MG63 (cell line): Measurements from ENCODE around the gene SLC22A14. TPM values are rescaled to one million over a fixed set of nuclear protein-coding genes. Genes with fewer than 3 reads are reported as not detected.

ENCODE experiments used
- DNase-seq: peaks from one replicate; pipeline ENCODE4 v3.0.0-alpha.2; 2020
- H3K27me3 ChIP-seq: fragments of 250-450 bp; sonication (Bioruptor Pico); 2 replicates; pipeline ENCODE4 v1.5.1; 2020; ENCODE audit warnings: mild to moderate bottlenecking, moderate library complexity
- H3K36me3 ChIP-seq: fragments of 250-450 bp; sonication (Bioruptor Pico); 2 replicates; pipeline ENCODE4 v1.5.1; 2020; ENCODE audit warnings: mild to moderate bottlenecking, moderate library complexity
- H3K4me3 ChIP-seq: fragments of 250-450 bp; sonication (Bioruptor Pico); 2 replicates; pipeline ENCODE4 v1.5.1; 2020; ENCODE audit warnings: mild to moderate bottlenecking, moderate library complexity
- H3K9me3 ChIP-seq: fragments of 250-450 bp; sonication (Bioruptor Pico); 2 replicates; pipeline ENCODE4 v1.5.1; 2020; ENCODE audit warnings: mild to moderate bottlenecking, moderate library complexity
- total RNA-seq: library from RNA; depleted of rRNA; stranded (reverse); fragments of >200 nt; shearing (Covaris generic); gene quantifications from 2 replicates; pipeline ENCODE4 v1.2.3, GENCODE V29; 2014; ENCODE audit warnings: low replicate concordance

Gene SLC22A14
- total RNA-seq, 1 experiment from 2014 or later, result not detected

DNA sequence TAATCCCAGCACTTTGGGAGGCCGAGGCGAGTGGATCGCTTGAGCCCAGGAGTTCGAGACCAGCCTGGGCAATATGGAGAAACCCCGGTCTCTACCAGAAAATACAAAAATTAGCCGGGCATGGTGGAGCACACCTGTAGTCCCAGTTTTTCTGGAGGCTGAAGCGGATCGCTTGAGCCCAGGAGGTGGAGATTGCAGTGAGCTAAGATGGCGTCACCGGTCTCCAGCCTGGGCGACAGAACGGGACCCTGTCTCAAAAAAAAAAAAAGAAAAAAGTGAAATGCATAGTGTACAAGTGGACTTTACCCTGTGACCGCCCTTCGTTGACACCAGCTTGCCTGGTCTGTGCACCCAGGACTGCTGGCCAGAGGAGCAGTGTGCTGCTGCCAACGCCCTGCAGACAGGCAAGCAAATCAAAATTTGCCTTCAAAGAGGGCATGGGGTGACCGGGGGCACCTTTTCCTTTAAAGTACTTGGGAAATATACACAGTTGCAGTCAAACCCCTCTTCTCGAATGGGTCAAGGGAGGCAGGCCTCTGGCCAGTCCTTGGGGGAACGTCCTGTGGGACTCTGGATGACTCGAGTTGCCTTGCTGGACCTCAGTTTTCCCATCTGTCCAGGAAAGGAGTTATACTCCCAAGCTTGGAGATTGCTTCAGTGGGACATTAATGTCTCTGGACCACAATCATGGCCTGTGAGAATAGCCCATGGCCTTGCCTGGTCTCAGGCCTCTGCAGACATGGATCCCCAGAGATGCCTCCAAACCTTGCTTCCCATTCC, 65.5 kb downstream of the SLC22A14 start:
- Histone ChIP-seq H3K9me3 (no peaks in the 10 kb centered on the region), H3K27me3 (no peaks in the 10 kb centered on the region), H3K36me3 (peaks cover 2% of the 10 kb centered on the region; the same call in 1 of the 2 replicates), H3K4me3 (peak overlapping the region; percentile 66)
- no peak for DNase-seq

DNA sequence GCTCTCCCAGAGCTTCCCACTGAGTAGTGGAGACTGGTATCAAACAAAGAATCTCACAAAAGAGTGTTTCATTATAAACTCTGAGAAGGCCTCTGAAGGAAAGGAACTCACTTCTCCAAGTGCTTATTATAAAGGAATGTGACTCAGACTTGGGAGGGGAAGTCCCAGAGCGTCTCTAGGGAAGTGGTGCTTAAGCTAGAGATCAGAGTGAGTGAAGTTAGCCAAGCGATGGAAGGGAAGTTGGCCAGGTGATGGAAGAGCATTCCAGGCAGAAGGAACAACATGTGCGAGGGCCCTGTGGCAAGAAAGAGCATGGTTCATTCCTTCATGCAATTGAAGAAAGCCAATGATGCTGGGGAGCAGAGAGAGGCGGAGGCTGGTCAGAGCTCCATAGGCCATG, 66.8 kb downstream of the SLC22A14 start:
- no peaks in the 10 kb centered on the region for H3K9me3 ChIP-seq

DNA sequence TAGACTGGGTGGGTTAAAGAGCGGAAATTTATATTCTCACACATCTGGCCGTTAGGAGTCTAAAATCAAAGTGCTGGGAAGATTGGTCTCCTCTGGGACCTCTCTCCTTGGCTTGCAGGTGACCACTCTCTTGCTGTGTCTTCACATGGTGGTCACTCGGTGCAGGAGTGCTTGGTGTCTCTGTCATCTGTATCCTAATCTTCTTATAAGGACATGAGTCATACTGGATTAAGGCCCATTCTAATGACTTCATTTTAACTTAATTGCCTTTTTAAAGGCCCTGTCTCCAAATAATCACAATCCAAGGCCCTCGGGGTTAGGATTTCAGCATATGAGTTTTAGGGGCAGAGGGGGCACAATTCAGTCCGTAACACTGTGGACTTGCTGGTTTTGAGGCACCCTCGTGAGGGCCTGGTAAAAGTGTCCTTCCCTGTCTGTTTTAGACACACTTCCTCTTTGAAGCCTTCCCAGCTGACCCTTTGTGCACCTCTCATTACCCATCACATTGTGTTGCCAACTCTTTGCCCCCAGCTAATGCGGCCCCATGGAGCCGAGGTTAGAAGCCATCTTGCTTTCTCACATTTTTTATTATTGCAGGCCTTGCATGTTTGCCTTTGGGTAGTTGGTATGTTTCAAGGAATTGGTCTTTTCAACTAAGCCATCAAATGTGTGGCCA, 67.7 kb downstream of the SLC22A14 start:
- no peaks in the 10 kb centered on the region for H3K27me3 ChIP-seq
- DNase-seq, result no peak
- H3K4me3 ChIP-seq, result no peak overlapping the region
- H3K9me3 ChIP-seq, result no peaks in the 10 kb centered on the region
- H3K36me3 ChIP-seq, result peaks cover 2% of the 10 kb centered on the region; the same call in 1 of the 2 replicates

More for the DNA sequence above, 66.8 kb downstream of the SLC22A14 start:
- Histone ChIP-seq H3K4me3 (no peak overlapping the region), H3K27me3 (no peaks in the 10 kb centered on the region), H3K36me3 (peaks cover 2% of the 10 kb centered on the region; the same call in 1 of the 2 replicates)
- no peak for DNase-seq

DNA sequence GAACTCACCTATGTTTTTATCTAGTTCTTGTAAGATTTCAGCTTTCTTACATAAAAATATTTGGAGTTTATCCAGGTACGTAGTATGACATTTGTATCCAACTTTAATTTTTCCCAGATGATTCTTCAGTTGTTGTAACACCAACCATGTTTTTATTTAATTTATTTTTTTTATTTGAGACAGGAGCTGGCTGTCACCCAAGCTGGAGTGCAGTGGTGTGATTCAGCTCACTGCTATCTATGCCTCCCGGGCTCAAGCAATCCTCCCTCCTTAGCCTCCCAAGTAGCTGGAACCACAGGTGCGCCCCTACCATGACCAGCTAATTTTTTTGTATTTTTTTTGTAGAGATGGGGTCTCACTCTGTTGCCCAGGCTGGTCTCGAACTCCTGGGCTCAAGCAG, 71.1 kb downstream of the SLC22A14 start:
- no peaks in the 10 kb centered on the region for H3K9me3 ChIP-seq
- H3K27me3 ChIP-seq, result no peaks in the 10 kb centered on the region
- no peak overlapping the region for H3K4me3 ChIP-seq
- no peak for DNase-seq
- H3K36me3 ChIP-seq, result peaks cover 2% of the 10 kb centered on the region; the same call in 1 of the 2 replicates

DNA sequence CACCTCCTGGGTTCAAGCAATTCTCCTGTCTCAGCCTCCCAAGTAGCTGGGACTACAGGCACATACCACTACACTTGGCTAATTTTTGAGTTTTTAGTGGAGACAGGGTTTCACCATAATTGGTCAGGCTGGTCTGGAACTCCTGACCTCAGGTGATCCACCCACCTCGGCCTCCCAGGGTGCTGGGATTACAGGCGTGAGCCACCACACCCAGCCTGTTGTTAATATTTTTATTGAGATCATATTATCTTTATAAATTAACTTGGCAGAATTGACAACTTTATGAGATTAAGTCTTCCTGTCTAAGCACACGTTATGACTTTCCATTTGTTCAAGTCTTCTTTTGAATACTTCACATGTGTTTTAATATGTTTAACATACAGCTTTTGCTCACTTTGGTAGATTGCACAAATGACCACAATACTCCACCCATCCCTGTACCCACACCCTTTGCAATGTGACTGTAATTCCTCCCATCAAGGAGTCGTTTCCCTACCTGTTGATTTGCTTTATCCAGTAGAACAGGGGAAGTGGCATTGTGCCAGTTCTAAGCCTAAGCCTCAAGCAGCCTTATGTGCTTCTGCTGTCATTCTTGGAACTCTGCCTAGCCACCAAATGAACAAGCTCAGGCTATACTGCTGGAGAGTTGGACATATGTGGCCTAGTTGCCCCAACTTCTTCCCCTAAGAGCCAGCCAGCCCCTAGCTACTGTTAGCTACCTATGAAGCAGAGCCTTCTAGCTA, 72.7 kb downstream of the SLC22A14 start:
- H3K4me3 ChIP-seq, result no peak overlapping the region
- H3K36me3 ChIP-seq, result peaks cover 2% of the 10 kb centered on the region; the same call in 1 of the 2 replicates
- no peaks in the 10 kb centered on the region for H3K27me3 ChIP-seq
- no peak for DNase-seq
- H3K9me3 ChIP-seq, result no peaks in the 10 kb centered on the region

- H3K27me3 ChIP-seq, result no peaks in the 10 kb centered on the region
- no peak overlapping the region for H3K4me3 ChIP-seq
- H3K36me3 ChIP-seq, result no peaks in the 10 kb centered on the region
- no peaks in the 10 kb centered on the region for H3K9me3 ChIP-seq
- no peak for DNase-seq
Observed at GRCh38 chr3:38359038-38359437, 76.9 kb downstream of the SLC22A14 start.

GRCh38 chr3:38360345-38360744, 78.3 kb downstream of the SLC22A14 start:
- Histone ChIP-seq H3K36me3 (no peaks in the 10 kb centered on the region), H3K4me3 (no peak overlapping the region), H3K9me3 (no peaks in the 10 kb centered on the region), H3K27me3 (no peaks in the 10 kb centered on the region)
- no peak for DNase-seq

DNA sequence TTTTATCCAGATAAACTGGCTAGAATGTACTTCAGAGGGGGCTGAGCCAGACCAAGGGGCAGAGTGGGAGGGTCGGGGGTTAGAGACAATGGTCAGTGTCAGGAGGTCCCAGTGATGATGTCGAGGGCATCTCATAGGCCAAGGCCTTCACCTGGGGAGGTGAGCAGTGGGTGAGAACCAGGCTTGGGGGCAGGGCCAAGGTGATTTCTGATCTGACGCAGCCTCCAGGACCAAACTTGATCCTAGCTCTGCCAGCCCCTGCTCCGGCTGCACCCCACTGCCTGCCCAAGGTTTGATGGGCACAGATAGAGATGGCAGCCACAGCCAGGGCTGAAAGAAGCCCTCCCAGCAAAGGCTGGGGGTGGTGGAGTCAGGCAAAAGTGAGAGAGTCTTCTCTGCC, 79.4 kb downstream of the SLC22A14 start:
- no peak overlapping the region for H3K4me3 ChIP-seq
- no peak for DNase-seq
- no peaks in the 10 kb centered on the region for H3K9me3 ChIP-seq
- H3K36me3 ChIP-seq, result no peaks in the 10 kb centered on the region
- no peaks in the 10 kb centered on the region for H3K27me3 ChIP-seq

DNA sequence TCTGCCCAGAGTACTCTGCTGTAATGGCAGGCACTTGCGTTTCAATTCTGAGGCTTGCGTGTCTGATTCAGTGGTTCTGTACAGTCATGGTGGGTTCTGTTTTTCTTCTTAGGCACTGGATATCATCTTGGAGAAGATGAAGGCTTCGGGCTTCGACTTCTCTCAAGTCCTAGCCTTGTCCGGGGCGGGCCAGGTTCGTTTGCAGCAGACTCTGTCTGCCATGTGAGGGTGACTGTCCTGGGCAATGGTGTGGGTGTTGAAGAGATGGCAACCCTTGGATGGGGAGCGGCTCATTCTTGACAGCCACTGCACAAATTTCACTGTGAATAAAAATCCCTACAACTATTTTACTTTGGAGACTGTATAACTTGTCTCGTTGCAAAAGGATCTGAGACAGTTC, 80.7 kb downstream of the SLC22A14 start:
- Histone ChIP-seq H3K27me3 (no peaks in the 10 kb centered on the region), H3K4me3 (no peak overlapping the region), H3K9me3 (no peaks in the 10 kb centered on the region), H3K36me3 (no peaks in the 10 kb centered on the region)
- no peak for DNase-seq

GRCh38 chr3:38364721-38365400, 82.8 kb downstream of the SLC22A14 start:
- no peaks in the 10 kb centered on the region for H3K27me3 ChIP-seq
- H3K36me3 ChIP-seq, result no peaks in the 10 kb centered on the region

DNA sequence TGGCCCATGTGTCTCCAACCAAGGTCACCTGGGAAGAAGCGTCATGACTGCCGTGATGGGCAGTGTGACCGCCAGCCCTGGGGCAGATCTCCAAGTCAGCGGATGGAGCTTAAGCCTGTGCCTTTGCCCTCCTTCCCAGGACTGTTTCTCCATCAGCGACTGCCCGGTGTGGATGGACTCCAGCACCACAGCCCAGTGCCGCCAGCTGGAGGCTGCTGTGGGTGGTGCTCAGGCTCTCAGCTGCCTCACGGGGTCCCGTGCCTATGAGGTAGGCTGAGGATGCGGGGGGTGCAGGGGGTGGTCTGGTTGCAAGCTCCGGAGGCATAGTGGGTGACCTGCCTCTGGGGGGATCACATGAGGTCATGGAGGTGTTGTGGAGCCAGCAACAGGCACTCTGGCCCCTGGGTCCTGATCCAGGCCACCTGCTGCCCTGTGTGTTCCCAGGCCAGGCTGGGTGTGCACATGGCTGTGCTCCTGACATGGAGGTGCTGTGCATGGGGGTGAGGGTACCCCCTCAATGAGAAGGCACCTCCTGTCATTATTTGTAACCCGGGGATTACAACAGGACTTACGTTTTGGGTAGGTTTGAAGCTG, 83.5 kb downstream of the SLC22A14 start:
- Histone ChIP-seq H3K36me3 (no peaks in the 10 kb centered on the region), H3K9me3 (no peaks in the 10 kb centered on the region), H3K27me3 (no peaks in the 10 kb centered on the region), H3K4me3 (no peak overlapping the region)
- DNase-seq, result no peak

More at GRCh38 chr3:38364721-38365400, 82.8 kb downstream of the SLC22A14 start:
- DNase-seq, result no peak
- Histone ChIP-seq H3K4me3 (no peak overlapping the region), H3K9me3 (no peaks in the 10 kb centered on the region)

DNA sequence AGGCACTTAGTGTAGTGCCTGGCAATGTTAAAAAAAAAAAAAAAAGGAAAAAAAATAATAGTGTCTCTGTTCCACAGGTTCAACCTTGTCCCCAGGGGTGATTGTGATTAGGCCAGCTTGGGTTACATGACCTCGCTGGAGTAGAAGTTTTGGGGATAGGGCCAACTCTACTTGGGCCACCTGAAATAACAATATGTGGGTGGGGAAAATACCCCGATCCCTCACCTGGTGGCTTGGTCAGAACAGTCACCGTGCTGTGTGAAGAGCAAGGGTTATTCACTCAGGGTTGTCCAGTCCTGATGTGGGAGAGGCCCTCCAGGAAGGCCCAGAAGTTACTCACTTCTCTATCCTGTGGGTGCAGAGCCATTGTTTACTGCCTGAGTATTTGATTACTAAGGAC, 84.0 kb downstream of the SLC22A14 start:
- H3K4me3 ChIP-seq, result no peak overlapping the region
- no peak for DNase-seq
- H3K9me3 ChIP-seq, result no peaks in the 10 kb centered on the region
- no peaks in the 10 kb centered on the region for H3K36me3 ChIP-seq
- H3K27me3 ChIP-seq, result no peaks in the 10 kb centered on the region

GRCh38 chr3:38367779-38368178, 85.7 kb downstream of the SLC22A14 start:
- H3K4me3 ChIP-seq, result no peak overlapping the region
- no peak for DNase-seq
- H3K9me3 ChIP-seq, result no peaks in the 10 kb centered on the region
- H3K27me3 ChIP-seq, result no peaks in the 10 kb centered on the region
- no peaks in the 10 kb centered on the region for H3K36me3 ChIP-seq
